ENCODE measurements around the gene SNX4. TPM values are rescaled to one million over a fixed set of nuclear protein-coding genes. Genes with fewer than 3 reads are reported as not detected.

Gene SNX4
- total and polyA plus RNA-seq, 2 of the 4 experiments (the other 2 are of a cell fraction) = 10.7 to 25.6 TPM

DNA sequence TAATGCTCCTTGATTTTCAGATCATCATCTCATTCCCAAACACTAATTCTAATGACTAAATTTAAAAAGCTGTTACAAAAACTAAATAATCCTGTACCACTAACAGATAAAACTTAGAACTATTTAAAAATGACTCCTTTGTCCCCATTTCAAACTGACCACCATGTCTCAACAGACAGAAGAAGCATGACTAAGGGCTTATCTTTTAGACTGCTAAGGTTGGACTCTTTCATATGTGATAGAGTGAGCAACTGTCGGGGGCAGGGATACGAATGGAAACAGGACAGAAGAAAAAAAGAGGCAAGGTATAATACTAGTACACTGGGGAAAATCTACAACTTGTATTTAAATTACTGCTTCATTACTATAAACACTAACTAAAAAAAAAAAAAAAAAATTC lies 23.3 kb downstream of the SNX4 start:
- H4K5ac ChIP-seq (ENCODE audit: low read depth, low read length) = no peak overlapping the region
- no peak overlapping the region for H3K56ac ChIP-seq (ENCODE audit: extremely low read depth, insufficient read depth, low read length)
- no TSS peak for BruUV-seq (replicated peaks)
- WGBS, 2 experiments (ENCODE audit: extremely low coverage in 2 of 2, insufficient read length in 1 of 2) = no CpG with 5 or more reads among the region's 2 CpGs
- H3K4me2 ChIP-seq (ENCODE audit: low read depth, low read length) = no peak overlapping the region
- no peaks in the 10 kb centered on the region for H4K20me1 ChIP-seq (ENCODE audit: insufficient read depth, low read length)
- ATAC-seq (ENCODE audit: low read depth) (no peak), DNase-seq (no peak)
- no peak overlapping the region for H3K27ac ChIP-seq (ENCODE audit: insufficient read depth, low read length)
- intact Hi-C loops (cut with micrococcal nuclease) = no loop called here
- no peak overlapping the region for H2AK5ac ChIP-seq (ENCODE audit: low read depth, low read length)
- H3K4me3 ChIP-seq (ENCODE audit: insufficient read depth, low read depth, low read length) = no peak overlapping the region
- no peak overlapping the region for H2AK9ac ChIP-seq (replicated peaks; ENCODE audit: low read depth, low read length, poor library complexity)
- H3K4ac ChIP-seq (ENCODE audit: low read depth, low read length) = no peak overlapping the region
- H2BK20ac ChIP-seq (ENCODE audit: low read depth, low read length) = no peak overlapping the region
- H4K91ac ChIP-seq (ENCODE audit: insufficient read depth, low read depth, low read length) = no peak overlapping the region
- dilution Hi-C loops (cut with HindIII; ENCODE audit: low sequenced_read_pairs, unreplicated experiment) = no loop called here
- no peak overlapping the region for H3K23ac ChIP-seq (ENCODE audit: low read depth, low read length)
- H3K27me3 ChIP-seq (ENCODE audit: control insufficient read depth, insufficient read depth, low read length) = no peaks in the 10 kb centered on the region
- TF ChIP-seq CHD1 (IDR thresholded peaks at IDR 0.05; ENCODE audit: low read depth, low read length) (no peak), RCOR1 (IDR thresholded peaks at IDR 0.05; ENCODE audit: insufficient replicate concordance, low read length) (no peak), MXI1 (IDR thresholded peaks at IDR 0.05; ENCODE audit: borderline replicate concordance, low read depth, low read length) (no peak), CEBPB (IDR thresholded peaks at IDR 0.05; ENCODE audit: low read depth, low read length) (no peak)
- TF ChIP-seq, protein P1, sequence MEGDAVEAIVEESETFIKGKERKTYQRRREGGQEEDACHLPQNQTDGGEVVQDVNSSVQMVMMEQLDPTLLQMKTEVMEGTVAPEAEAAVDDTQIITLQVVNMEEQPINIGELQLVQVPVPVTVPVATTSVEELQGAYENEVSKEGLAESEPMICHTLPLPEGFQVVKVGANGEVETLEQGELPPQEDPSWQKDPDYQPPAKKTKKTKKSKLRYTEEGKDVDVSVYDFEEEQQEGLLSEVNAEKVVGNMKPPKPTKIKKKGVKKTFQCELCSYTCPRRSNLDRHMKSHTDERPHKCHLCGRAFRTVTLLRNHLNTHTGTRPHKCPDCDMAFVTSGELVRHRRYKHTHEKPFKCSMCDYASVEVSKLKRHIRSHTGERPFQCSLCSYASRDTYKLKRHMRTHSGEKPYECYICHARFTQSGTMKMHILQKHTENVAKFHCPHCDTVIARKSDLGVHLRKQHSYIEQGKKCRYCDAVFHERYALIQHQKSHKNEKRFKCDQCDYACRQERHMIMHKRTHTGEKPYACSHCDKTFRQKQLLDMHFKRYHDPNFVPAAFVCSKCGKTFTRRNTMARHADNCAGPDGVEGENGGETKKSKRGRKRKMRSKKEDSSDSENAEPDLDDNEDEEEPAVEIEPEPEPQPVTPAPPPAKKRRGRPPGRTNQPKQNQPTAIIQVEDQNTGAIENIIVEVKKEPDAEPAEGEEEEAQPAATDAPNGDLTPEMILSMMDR (conservative IDR thresholded peaks at IDR 0.05; ENCODE audit: low read depth, low read length) = no peak
- TF ChIP-seq, protein P2, sequence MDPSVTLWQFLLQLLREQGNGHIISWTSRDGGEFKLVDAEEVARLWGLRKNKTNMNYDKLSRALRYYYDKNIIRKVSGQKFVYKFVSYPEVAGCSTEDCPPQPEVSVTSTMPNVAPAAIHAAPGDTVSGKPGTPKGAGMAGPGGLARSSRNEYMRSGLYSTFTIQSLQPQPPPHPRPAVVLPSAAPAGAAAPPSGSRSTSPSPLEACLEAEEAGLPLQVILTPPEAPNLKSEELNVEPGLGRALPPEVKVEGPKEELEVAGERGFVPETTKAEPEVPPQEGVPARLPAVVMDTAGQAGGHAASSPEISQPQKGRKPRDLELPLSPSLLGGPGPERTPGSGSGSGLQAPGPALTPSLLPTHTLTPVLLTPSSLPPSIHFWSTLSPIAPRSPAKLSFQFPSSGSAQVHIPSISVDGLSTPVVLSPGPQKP (IDR thresholded peaks at IDR 0.05; ENCODE audit: borderline replicate concordance, low read depth, low read length) = no peak
- TF ChIP-seq, protein P3, sequence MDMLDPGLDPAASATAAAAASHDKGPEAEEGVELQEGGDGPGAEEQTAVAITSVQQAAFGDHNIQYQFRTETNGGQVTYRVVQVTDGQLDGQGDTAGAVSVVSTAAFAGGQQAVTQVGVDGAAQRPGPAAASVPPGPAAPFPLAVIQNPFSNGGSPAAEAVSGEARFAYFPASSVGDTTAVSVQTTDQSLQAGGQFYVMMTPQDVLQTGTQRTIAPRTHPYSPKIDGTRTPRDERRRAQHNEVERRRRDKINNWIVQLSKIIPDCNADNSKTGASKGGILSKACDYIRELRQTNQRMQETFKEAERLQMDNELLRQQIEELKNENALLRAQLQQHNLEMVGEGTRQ (IDR thresholded peaks at IDR 0.05; ENCODE audit: low read depth, low read length) = no peak
- peaks cover 23% of the 10 kb centered on the region for H3K36me3 ChIP-seq (ENCODE audit: control insufficient read depth, insufficient read depth, low read length)
- H3K4me1 ChIP-seq (ENCODE audit: control insufficient read depth, insufficient read depth, low read length) = no peaks in the 10 kb centered on the region
- in situ Hi-C loops (cut with MboI; ENCODE audit: low sequenced_read_pairs) = no loop called here
- no peaks in the 10 kb centered on the region; the same call in 1 of the 2 replicates for H3K9me1 ChIP-seq (ENCODE audit: insufficient read depth, low read length)
- no peak overlapping the region for H2AFZ ChIP-seq (replicated peaks; ENCODE audit: low read length, poor library complexity)
- no peak overlapping the region for H3K9ac ChIP-seq (ENCODE audit: low read depth, low read length)
- no peak overlapping the region for H2BK15ac ChIP-seq (ENCODE audit: low read depth, low read length)
- H3K14ac ChIP-seq (replicated peaks; ENCODE audit: low read depth, low read length) = no peak overlapping the region
- H2BK5ac ChIP-seq (ENCODE audit: low read depth, low read length, poor library complexity, severe bottlenecking) = no peak overlapping the region
- H3K18ac ChIP-seq (ENCODE audit: low read depth, low read length) = no peak overlapping the region
- H3K79me1 ChIP-seq (ENCODE audit: low read depth in 1 of 2, low read length in 2 of 2) = peaks cover 23 to 31% of the 10 kb centered on the region in 2 experiments
- no peak overlapping the region for H2BK120ac ChIP-seq (ENCODE audit: low read depth, low read length)
- ChIA-PET POLR2A (ENCODE audit: unreplicated experiment) (no interaction called here), CTCF (no interaction called here)
- H4K8ac ChIP-seq (ENCODE audit: low read depth in 2 of 2, low read length in 2 of 2) = no peak overlapping the region
- no peaks in the 10 kb centered on the region for H3K9me3 ChIP-seq (ENCODE audit: control insufficient read depth, insufficient read depth, low read length)
